A549 (cell line): Measurements from ENCODE around the gene SH3RF3. TPM values are rescaled to one million over a fixed set of nuclear protein-coding genes. Genes with fewer than 3 reads are reported as not detected.

Experiments
- ATAC-seq, 2 experiments: fragments of 200-7000 bp in 1 of 2; fragments of >200 bp in 1 of 2; cut with Nextera tagmentation in 1 of 2; cut with Tn5 transposase in 1 of 2; 3 replicates each; pipeline versions ENCODE4 v1.8.0 to v1.9.1; 2018 to 2020; ENCODE audit warnings: mild to moderate bottlenecking in 1 of 2, moderate library complexity in 1 of 2
- CTCF ChIA-PET: fragments of 300-600 bp; sonication (Branson Sonifier 250); formaldehyde crosslinking; extraction: SDS; loops from one replicate; lab custom pipeline; 2021; ENCODE audit warnings: antibody characterized with exemption, inconsistent platforms; lab: Yijun Ruan, JAX
- POLR2A ChIA-PET: fragments of 350-600 bp; formaldehyde crosslinking; extraction: SDS; loops from one replicate; lab custom pipeline; 2021; ENCODE audit warnings: antibody characterized with exemption, inconsistent platforms; lab: Yijun Ruan, JAX
- DNase-seq, 2 experiments: peaks; one replicate each; pipeline versions ENCODE4 v3.0.0 to v3.0.0-alpha.2; 2011 to 2016; ENCODE audit warnings: low read depth in 1 of 2, low spot score in 1 of 2
- FAIRE-seq: peaks from 2 replicates; lab custom pipeline; 2011; peaks lifted over from hg19 to GRCh38; lab: Jason Lieb, UNC
- H3K27ac ChIP-seq, 2 experiments: fragments of >200 bp; sonication (Bioruptor Twin); formaldehyde crosslinking; 3 replicates each; pipeline ENCODE4 v1.5.1; 2016 to 2017
- H3K4me1 ChIP-seq: fragments of >200 bp; sonication (Bioruptor Twin); formaldehyde crosslinking; 3 replicates; pipeline ENCODE4 v1.6.1; 2016
- H3K4me2 ChIP-seq: fragments of >200 bp; sonication (Bioruptor Twin); formaldehyde crosslinking; 3 replicates; pipeline ENCODE4 v1.6.1; 2016
- H3K4me3 ChIP-seq: fragments of >200 bp; sonication (Bioruptor Twin); formaldehyde crosslinking; 3 replicates; pipeline ENCODE4 v1.5.1; 2016
- H3K9me3 ChIP-seq: fragments of >200 bp; sonication (Bioruptor Twin); formaldehyde crosslinking; 3 replicates; pipeline ENCODE4 v1.6.1; 2016
- BHLHE40 ChIP-seq: IDR thresholded peaks from 2 replicates; pipeline ENCODE4 v1.6.1; 2012; ENCODE audit warnings: low read depth, low read length, inconsistent platforms
- CEBPB ChIP-seq, 2 experiments: fragments of >200 bp in 1 of 2; sonication (Bioruptor Twin) in 1 of 2; formaldehyde crosslinking in 1 of 2; IDR thresholded peaks; 2 replicates each; pipeline ENCODE4 v1.6.1; 2012 to 2016
- CHD2 ChIP-seq: fragments of 150-350 bp; IDR thresholded peaks from 2 replicates; pipeline ENCODE4 v1.6.1; 2014; ENCODE audit warnings: low read length; ENCODE audit not compliant: partially characterized antibody
- E2F6 ChIP-seq: IDR thresholded peaks from 2 replicates; pipeline ENCODE4 v1.6.1; 2012; ENCODE audit warnings: low read depth, borderline replicate concordance
- EHMT2 ChIP-seq: fragments of 200-600 bp; sonication (generic); IDR thresholded peaks from 2 replicates; pipeline ENCODE4 v1.6.1; 2016; ENCODE audit warnings: antibody characterized with exemption, low read depth, mild to moderate bottlenecking, moderate library complexity
- ELK1 ChIP-seq: fragments of 150-350 bp; IDR thresholded peaks from 2 replicates; pipeline ENCODE4 v1.6.1; 2014; ENCODE audit warnings: low read depth, mild to moderate bottlenecking, low read length
- HEYL ChIP-seq: fragments of 250-450 bp; sonication (Bioruptor Pico); IDR thresholded peaks from 2 replicates; pipeline ENCODE4 v1.8.0; 2021; ENCODE audit warnings: mild to moderate bottlenecking, moderate library complexity
- HOXB5 ChIP-seq: fragments of 250-450 bp; sonication (Bioruptor Pico); IDR thresholded peaks from 2 replicates; pipeline ENCODE4 v1.5.0; 2020; ENCODE audit warnings: mild to moderate bottlenecking, moderate library complexity
- KDM1A ChIP-seq: fragments of 200-600 bp; sonication (generic); IDR thresholded peaks from 2 replicates; pipeline ENCODE4 v1.6.1; 2016; ENCODE audit warnings: low read depth, mild to moderate bottlenecking
- MAFK ChIP-seq: fragments of 450-650 bp; IDR thresholded peaks from 2 replicates; pipeline ENCODE4 v1.6.1; 2014; ENCODE audit not compliant: partially characterized antibody
- MYC ChIP-seq: IDR thresholded peaks from 2 replicates; pipeline ENCODE4 v1.6.1; 2012; ENCODE audit warnings: mild to moderate bottlenecking, inconsistent platforms, low read length, improper control_type of control experiment, borderline replicate concordance
- NPAS2 ChIP-seq: fragments of 250-450 bp; sonication (Bioruptor Pico); IDR thresholded peaks from 2 replicates; pipeline ENCODE4 v1.8.0; 2022; ENCODE audit warnings: mild to moderate bottlenecking, moderate library complexity, borderline replicate concordance
- PHF8 ChIP-seq: fragments of 200-600 bp; sonication (generic); IDR thresholded peaks from 2 replicates; pipeline ENCODE4 v1.6.1; 2016; ENCODE audit warnings: low read depth, mild to moderate bottlenecking, antibody characterized with exemption, moderate library complexity, borderline replicate concordance
- POLR2AphosphoS2 ChIP-seq: conservative IDR thresholded peaks from 2 replicates; pipeline ENCODE4 v1.6.1; 2012; ENCODE audit warnings: low read length, improper control_type of control experiment, inconsistent platforms
- RFX5 ChIP-seq: fragments of 450-650 bp; IDR thresholded peaks from 2 replicates; pipeline ENCODE4 v1.7.1; 2014; ENCODE audit warnings: antibody characterized with exemption, mild to moderate bottlenecking, moderate library complexity
- TFCP2L1 ChIP-seq: fragments of 250-450 bp; sonication (Bioruptor Pico); IDR thresholded peaks from 2 replicates; pipeline ENCODE4 v1.5.0; 2021; ENCODE audit warnings: mild to moderate bottlenecking
- ZFP36 ChIP-seq: fragments of 450-650 bp; IDR thresholded peaks from 2 replicates; pipeline ENCODE4 v1.6.1; 2014; ENCODE audit warnings: borderline replicate concordance; ENCODE audit not compliant: partially characterized antibody
- ZNF302 ChIP-seq: fragments of 250-450 bp; sonication (Bioruptor Pico); IDR thresholded peaks from 2 replicates; pipeline ENCODE4 v1.9.0; 2021; ENCODE audit warnings: inconsistent platforms, mild to moderate bottlenecking, moderate library complexity
- ZSCAN20 ChIP-seq: fragments of 250-450 bp; sonication (Bioruptor Pico); IDR thresholded peaks from 2 replicates; pipeline ENCODE4 v1.8.0; 2022; ENCODE audit warnings: mild to moderate bottlenecking, moderate library complexity
- WGBS: methylation state at CpG from one replicate; pipeline ENCODE4 v1.1.6; 2017; ENCODE audit errors: missing lambda C conversion rate; 5-methylcytosine and 5-hydroxymethylcytosine counted together
- polyA plus RNA-seq, 4 experiments: library from polyadenylated mRNA; depleted of rRNA in 3 of 4; stranded (reverse); fragments of >200 nt; fragmentation: RNase III in 1 of 4; extraction: RNeasy Plus Mini Kit Qiagen cat#74134 plus additional on column Dnase treatment in 1 of 4; gene quantifications; 2 replicates in 3 of 4; 3 replicates in 1 of 4; pipeline ENCODE4 v1.2.3, GENCODE V29; 2011 to 2017
- TF ChIP-seq, protein P1 (sequence below): fragments of 250-450 bp; sonication (Bioruptor Pico); IDR thresholded peaks from 2 replicates; pipeline ENCODE4 v1.5.0; 2021; ENCODE audit warnings: mild to moderate bottlenecking, moderate library complexity, borderline replicate concordance

SH3RF3 gene
- polyA plus RNA-seq, 2 of the 4 experiments (the other 2 are of a cell fraction): 0.04 to 0.21 TPM

GRCh38 chr2:109284826-109285225 lies 155.8 kb downstream of the SH3RF3 start:
- 47% methylated on average over 7 of the region's 7 CpGs for WGBS
- POLR2A ChIA-PET: no interaction called here
- no peak overlapping the region for H3K4me2 ChIP-seq
- ATAC-seq (no peak), FAIRE-seq (no peak), DNase-seq (no peak)
- H3K27ac ChIP-seq: no peak overlapping the region
- TF ChIP-seq KDM1A: no peak
- TF ChIP-seq E2F6: no peak
- TF ChIP-seq RFX5: no peak
- TF ChIP-seq MAFK: no peak
- TF ChIP-seq MYC: no peak
- TF ChIP-seq ZNF302: no peak
- no peak for TF ChIP-seq CHD2
- TF ChIP-seq BHLHE40: no peak
- no peak for TF ChIP-seq EHMT2
- no peak for TF ChIP-seq ZSCAN20 (CRISPR knock-in tag)
- TF ChIP-seq, protein P1, sequence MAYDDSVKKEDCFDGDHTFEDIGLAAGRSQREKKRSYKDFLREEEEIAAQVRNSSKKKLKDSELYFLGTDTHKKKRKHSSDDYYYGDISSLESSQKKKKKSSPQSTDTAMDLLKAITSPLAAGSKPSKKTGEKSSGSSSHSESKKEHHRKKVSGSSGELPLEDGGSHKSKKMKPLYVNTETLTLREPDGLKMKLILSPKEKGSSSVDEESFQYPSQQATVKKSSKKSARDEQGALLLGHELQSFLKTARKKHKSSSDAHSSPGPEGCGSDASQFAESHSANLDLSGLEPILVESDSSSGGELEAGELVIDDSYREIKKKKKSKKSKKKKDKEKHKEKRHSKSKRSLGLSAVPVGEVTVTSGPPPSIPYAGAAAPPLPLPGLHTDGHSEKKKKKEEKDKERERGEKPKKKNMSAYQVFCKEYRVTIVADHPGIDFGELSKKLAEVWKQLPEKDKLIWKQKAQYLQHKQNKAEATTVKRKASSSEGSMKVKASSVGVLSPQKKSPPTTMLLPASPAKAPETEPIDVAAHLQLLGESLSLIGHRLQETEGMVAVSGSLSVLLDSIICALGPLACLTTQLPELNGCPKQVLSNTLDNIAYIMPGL: no peak
- no peak for TF ChIP-seq HEYL (CRISPR knock-in tag)
- no peak for TF ChIP-seq NPAS2 (CRISPR knock-in tag)
- TF ChIP-seq ELK1: no peak
- H3K4me3 ChIP-seq: no peak overlapping the region
- no peaks in the 10 kb centered on the region for H3K9me3 ChIP-seq
- CTCF ChIA-PET: no interaction called here
- no peaks in the 10 kb centered on the region for H3K4me1 ChIP-seq

DNA sequence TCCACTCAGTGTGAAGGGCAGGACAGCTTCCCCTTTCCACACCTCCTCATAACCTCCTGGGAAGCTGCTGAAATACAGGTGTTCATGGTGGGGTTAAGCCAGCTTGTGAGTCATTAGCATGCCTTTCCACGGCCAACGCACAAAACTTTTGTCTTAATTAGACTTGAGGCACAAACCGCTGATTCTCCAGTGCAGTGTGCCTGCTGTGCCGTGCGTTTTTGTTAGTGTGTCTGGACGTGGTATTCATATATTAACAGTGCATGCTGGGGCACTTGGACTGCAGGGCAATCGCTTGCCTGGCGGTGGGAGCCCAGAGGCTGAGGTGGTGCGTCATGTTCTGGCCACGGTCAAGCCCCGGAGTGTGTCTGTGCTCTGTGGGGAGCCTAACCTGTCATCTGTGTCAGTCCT lies 156.2 kb downstream of the SH3RF3 start:
- Histone ChIP-seq H3K9me3 (no peaks in the 10 kb centered on the region), H3K27ac (no peak overlapping the region), H3K4me3 (no peak overlapping the region), H3K4me2 (no peak overlapping the region), H3K4me1 (no peaks in the 10 kb centered on the region)
- ATAC-seq: no peak
- no peak for DNase-seq
- no peak for FAIRE-seq
- TF ChIP-seq ELK1: no peak
- TF ChIP-seq TFCP2L1 (CRISPR knock-in tag): no peak
- no peak for TF ChIP-seq HOXB5 (CRISPR knock-in tag)
- no peak for TF ChIP-seq PHF8
- TF ChIP-seq BHLHE40: no peak
- no peak for TF ChIP-seq POLR2AphosphoS2
- no peak for TF ChIP-seq CEBPB (IDR thresholded peaks at IDR 0.05)
- no peak for TF ChIP-seq EHMT2
- no peak for TF ChIP-seq ZFP36
- ChIA-PET POLR2A (no interaction called here), CTCF (no interaction called here)
- 47% methylated on average over 11 of the region's 11 CpGs for WGBS
